GM13977 (cell line): ENCODE measurements around the gene TMEM248.
"Not testable (repeated sequence)": the region's sequence is repeated elsewhere in the genome, so short reads cannot be mapped to it uniquely, and the experiment has no call there.

Experiments used
- DNase-seq: peaks from one replicate; pipeline ENCODE4 v3.0.0; 2012; ENCODE audit warnings: low spot score
- in situ Hi-C: fragments of 300-500 bp; cut with MboI; formaldehyde crosslinking; loops from one replicate; pipeline ENCODE4 v1.12.0; 2022; ENCODE audit warnings: low sequenced_read_pairs, low pct_unique_long_range_greater_than_20kb, mixed read lengths, inconsistent platforms; ENCODE audit not compliant: unreplicated experiment
- TF ChIP-seq, protein P1 (sequence below): IDR thresholded peaks from 2 replicates; pipeline ENCODE4 v1.5.1; 2012; ENCODE audit warnings: mild to moderate bottlenecking, control low read depth; ENCODE audit not compliant: insufficient read depth; ENCODE audit errors: extremely low read depth, missing control alignments

Gene TMEM248

DNA sequence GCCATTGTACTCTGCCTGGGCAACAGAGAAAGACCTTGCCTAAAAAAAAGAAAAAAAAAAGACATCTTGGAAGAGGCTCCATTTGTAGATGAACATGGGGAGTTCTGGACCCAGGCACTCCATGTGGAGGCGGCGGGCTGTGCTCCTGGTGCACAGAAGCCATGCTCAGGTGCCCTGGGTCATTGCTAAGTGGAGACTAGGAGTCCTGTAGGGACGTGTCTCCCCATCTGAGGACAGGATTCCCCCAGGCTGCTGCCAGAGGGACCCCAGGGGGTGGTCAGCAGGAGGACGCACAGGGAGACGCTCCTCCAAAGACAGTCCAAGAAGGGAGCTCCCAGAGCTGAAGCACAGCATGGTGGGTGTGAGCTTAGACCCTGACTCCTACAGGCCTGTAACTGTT is 40.1 kb downstream of the TMEM248 start:
- TF ChIP-seq, protein P1, sequence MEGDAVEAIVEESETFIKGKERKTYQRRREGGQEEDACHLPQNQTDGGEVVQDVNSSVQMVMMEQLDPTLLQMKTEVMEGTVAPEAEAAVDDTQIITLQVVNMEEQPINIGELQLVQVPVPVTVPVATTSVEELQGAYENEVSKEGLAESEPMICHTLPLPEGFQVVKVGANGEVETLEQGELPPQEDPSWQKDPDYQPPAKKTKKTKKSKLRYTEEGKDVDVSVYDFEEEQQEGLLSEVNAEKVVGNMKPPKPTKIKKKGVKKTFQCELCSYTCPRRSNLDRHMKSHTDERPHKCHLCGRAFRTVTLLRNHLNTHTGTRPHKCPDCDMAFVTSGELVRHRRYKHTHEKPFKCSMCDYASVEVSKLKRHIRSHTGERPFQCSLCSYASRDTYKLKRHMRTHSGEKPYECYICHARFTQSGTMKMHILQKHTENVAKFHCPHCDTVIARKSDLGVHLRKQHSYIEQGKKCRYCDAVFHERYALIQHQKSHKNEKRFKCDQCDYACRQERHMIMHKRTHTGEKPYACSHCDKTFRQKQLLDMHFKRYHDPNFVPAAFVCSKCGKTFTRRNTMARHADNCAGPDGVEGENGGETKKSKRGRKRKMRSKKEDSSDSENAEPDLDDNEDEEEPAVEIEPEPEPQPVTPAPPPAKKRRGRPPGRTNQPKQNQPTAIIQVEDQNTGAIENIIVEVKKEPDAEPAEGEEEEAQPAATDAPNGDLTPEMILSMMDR, result no peak
- in situ Hi-C loops, result no loop called here
- DNase-seq, result no peak

DNA sequence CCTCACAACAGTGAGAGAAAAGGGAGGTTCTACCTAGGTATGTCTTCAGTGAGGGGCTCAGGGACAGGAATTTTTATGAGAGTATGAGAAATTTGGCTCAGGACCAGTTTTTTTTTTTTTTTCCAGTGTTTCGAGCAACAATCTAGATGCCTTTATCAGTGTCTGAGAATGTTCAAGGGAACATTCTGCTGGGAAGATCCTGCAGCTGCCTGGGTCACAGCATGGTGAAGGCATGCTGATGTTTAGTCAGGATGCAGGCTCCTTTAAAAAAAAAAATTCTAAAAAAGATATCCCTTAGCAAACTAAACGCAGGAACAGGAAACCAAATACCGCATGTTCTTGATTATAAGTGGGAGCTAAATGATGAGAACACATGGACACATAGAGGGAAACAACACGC is 43.4 kb downstream of the TMEM248 start:
- DNase-seq, result no peak
- in situ Hi-C loops, result no loop called here
- TF ChIP-seq, protein P1, result no peak

DNA sequence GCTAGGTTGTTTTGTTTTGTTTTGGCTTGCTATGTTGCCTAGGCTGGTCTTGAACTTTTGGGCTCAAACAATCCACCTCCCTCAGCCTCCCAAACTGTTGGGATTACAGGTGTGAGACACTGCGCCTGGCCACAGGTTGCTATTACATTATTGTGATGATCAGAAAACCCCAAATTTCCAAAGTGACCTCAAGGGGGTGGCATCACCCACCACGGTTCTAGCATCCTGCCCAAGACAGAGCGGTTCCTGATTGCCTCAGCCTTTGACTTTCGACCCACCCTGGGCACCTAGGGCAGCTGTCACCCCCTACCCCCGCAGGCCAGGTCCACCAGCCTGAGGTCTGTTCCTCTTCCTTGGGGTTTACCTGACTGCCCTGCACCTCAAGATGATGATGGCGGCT is 46.0 kb downstream of the TMEM248 start:
- DNase-seq, result no peak
- TF ChIP-seq, protein P1, result no peak
- in situ Hi-C loops, result no loop called here

DNA sequence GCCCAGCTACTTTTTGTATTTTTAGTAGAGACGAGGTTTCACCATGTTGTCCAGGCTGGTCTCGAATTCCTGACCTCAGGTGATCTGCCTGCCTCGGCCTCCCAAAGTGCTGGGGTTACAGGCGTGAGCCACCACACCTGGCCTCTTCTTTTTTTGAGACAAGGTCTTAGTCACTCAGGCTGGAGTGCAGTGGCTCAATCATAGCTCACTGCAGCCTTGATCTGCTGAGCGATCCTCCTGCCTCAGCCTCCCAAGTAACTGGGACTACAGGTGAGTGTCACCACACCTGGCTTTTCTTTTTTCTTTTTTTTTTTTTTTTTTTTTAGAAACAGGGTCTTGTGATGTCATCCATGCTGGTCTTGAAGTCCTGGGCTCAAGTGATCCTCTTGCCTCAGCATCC is 48.0 kb downstream of the TMEM248 start:
- not testable (repeated sequence) for DNase-seq

DNA sequence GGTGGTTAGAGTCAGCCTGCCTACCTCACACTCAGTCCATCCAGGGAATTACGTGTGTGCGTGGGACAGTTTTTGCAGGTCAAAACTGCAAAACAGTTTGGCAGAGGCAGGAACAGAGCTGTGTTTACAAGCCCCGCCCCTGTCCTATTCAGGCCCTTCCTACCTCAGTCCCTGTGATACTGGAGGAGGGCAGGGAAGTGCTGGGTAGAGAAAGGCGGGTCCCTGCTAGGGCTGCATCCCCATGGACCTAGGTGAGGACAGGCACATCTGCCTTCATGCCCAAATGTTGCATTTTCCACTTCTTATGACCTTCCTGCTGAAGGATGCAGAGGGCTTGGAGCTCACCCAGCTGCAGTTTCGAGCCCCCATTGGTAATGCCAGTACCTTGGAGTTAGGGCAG is 49.3 kb downstream of the TMEM248 start:
- in situ Hi-C loops, result no loop called here
- DNase-seq, result no peak
- TF ChIP-seq, protein P1, result no peak

More for the DNA sequence above, 48.0 kb downstream of the TMEM248 start:
- in situ Hi-C loops, result not testable (repeated sequence)

DNA sequence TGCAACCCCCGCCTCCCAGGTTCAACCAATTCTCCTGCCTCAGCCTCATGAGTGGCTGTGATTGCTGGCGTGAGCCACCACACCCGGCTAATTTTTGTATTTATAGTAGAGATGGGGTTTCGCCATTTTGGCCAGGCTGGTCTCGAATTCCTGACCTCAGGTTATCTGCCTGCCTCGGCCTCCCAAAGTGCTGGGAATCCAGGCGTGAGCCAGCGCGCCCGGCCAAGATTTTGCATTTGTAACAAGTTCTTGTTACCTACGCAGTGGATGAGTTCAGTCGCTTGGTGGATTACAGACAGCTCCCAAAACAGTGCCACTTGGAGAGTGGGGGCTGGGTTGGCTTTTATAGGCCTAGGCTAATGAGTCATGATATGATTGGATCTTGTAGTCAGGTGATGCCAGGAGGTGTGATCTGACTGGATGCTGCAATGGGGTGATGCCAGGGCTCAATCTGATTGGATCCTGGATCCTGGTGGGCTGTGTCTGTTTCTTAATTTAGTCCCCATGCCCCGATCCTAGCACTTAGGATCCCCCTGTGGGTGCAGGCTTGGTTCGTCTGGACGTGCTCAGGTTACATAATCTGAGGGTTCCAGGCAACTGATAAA is 54.1 kb downstream of the TMEM248 start:
- DNase-seq, result no peak
- in situ Hi-C loops, result no loop called here
- TF ChIP-seq, protein P1, result no peak

DNA sequence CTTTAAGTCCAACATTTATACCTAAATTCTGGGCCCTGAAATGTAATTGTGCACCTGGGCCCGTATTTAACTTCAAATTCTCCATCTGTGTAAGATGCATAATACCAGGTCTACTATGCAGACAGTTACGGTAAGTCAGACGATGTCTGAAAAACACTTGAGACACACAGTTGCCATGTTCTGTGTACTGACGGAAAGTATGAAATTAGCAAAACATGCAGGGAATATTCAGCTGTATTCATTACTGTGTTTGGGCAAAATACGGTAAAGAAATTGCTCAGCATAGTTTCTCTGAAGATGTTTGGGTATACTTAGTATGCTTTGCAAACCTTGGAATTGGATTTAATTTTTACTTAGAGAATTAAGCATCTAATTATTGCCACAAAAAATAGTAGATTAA is 57.3 kb downstream of the TMEM248 start:
- in situ Hi-C loops, DNase-seq: not testable (repeated sequence)

DNA sequence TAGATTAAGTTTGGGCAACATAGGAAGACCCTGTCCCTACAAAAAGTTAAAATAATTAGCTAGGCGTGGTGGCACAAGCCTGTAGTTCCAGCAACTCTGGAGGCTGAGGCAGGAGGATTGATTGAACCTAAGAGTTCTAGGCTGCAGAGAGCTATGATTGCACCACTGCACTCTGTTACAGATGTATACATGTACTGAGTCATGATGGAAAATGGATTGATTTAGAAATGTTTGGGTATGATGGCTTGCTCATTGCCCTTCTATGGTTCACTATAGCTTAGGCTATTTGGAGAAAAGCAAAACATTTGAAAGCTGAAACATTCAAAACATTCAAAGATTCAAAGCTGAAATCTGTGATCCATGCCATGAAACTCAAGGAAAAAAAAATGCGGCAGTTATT is 58.0 kb downstream of the TMEM248 start:
- in situ Hi-C loops, DNase-seq: not testable (repeated sequence)

DNA sequence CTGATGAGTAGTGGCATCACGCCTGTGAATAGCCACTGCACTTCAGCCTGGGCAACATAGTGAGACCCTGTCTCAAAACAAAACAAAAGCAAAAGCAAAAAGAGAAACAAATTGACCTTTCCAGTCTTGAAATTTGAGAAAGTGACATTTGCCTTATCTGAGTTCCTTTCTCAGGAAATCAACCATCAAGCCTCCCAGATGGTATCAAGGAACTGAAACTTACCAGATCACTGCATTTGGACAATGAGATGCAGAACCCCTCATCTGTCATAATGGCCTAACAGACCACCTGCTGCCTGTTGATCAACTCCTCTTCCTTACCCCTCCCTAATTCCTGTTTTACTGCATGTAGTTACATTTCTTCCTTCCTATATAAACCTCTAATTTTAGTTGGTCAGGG is 59.3 kb downstream of the TMEM248 start:
- DNase-seq, in situ Hi-C loops: not testable (repeated sequence)

DNA sequence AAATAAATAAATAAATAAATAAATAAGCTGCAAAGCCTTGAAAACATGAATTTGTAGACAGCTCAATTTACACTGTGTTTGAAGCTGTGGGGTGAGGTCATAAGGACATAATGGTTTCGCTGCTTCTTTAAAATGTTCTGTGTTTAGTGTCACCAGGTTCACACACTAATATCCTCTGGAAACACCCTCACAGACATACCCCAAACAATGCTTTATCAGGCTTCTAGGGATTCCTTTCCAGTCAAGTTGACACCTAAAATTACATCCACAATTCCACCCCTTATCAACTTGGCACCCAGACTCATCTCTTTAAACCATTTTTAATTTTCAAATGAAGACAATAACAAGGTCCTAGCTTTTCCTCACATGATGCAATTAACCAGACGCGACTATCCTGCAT is 68.5 kb downstream of the TMEM248 start:
- DNase-seq, in situ Hi-C loops: not testable (repeated sequence)

DNA sequence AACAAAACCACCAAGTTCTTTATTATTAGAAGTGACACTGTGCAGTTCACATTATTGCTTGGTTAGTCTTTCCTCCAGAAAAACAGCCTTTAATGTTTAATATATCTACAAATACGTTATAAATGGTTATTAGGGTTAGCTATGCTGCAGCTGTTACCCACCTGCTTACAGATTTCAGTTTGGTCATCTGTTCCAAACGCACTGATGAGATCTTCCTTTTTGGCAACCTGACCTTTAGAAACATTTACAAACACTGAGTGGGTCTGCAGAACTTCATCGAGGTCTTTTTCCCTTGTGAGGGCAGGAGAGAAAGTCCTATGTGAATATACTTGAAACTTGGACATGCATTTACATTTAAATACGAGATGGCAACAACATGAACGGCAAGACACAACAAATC is 73.0 kb downstream of the TMEM248 start:
- in situ Hi-C loops, DNase-seq: not testable (repeated sequence)

DNA sequence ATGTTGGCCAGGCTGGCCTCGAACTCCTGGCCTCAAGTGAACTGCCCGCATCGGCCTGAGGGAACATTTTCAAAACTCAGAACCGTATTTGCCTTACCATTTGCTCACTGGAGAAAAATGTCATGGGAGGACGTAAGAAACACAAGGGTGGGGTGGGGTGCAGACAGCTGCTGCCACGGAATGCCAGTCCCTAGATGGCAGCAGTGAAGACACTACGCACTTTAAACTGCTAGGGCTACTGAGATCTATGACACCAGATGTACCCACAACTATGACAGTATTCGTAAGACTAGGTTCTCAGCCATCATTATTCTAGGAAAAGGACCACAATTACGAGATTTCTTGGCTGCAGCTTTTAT is 73.6 kb downstream of the TMEM248 start:
- in situ Hi-C loops, DNase-seq: not testable (repeated sequence)
